ENCODE measurements around the gene STX1B. TPM values are rescaled to one million over a fixed set of nuclear protein-coding genes. Genes with fewer than 3 reads are reported as not detected.
A peak's percentile ranks its signal among the peaks of the same experiment; 100 is the strongest.

Gene STX1B
- total RNA-seq, 1 experiment from 2014 or later = 3.9 TPM

DNA sequence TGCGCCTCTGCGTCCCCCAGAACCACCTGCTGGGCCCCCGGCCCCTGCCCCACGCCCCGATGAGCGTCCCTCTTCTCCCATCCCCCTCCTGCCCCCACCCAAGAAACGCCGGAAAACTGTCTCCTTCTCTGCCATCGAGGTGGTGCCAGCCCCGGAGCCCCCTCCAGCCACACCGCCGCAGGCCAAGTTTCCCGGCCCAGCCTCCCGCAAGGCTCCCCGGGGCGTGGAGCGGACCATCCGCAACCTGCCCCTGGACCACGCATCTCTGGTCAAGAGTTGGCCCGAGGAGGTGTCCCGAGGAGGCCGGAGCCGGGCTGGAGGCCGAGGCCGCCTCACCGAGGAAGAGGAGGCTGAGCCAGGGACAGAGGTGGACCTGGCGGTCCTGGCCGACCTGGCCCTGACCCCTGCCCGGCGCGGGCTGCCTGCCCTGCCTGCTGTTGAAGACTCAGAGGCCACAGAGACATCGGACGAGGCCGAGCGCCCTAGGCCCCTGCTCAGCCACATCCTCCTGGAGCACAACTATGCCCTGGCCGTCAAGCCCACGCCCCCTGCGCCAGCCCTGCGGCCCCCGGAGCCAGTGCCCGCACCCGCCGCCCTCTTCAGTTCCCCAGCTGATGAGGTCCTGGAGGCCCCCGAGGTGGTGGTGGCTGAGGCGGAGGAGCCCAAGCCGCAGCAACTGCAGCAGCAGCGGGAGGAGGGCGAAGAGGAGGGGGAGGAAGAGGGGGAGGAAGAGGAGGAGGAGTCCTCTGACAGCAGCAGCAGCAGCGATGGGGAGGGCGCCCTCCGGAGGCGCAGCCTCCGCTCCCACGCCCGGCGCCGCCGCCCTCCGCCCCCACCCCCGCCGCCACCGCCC is 31.0 kb downstream of the STX1B start:
- H3F3A ChIP-seq (ENCODE audit: insufficient read depth, low read depth) = peaks cover 23% of the 10 kb centered on the region; the same call in 1 of the 2 replicates
- intact Hi-C loops (cut with micrococcal nuclease; ENCODE audit: unreplicated experiment) = no loop called here
- POLR2A ChIA-PET (ENCODE audit: unreplicated experiment) = no interaction called here
- BruUV-seq (replicated peaks) = no TSS peak
- peak in 1 of 2 experiments; percentile 21 for DNase-seq
- no peaks in the 10 kb centered on the region for H3K27me3 ChIP-seq (ENCODE audit: insufficient read depth, low read depth)
- no peak for TF ChIP-seq EZH2 (IDR thresholded peaks at IDR 0.05; ENCODE audit: low read depth)
- TF ChIP-seq, protein P1, sequence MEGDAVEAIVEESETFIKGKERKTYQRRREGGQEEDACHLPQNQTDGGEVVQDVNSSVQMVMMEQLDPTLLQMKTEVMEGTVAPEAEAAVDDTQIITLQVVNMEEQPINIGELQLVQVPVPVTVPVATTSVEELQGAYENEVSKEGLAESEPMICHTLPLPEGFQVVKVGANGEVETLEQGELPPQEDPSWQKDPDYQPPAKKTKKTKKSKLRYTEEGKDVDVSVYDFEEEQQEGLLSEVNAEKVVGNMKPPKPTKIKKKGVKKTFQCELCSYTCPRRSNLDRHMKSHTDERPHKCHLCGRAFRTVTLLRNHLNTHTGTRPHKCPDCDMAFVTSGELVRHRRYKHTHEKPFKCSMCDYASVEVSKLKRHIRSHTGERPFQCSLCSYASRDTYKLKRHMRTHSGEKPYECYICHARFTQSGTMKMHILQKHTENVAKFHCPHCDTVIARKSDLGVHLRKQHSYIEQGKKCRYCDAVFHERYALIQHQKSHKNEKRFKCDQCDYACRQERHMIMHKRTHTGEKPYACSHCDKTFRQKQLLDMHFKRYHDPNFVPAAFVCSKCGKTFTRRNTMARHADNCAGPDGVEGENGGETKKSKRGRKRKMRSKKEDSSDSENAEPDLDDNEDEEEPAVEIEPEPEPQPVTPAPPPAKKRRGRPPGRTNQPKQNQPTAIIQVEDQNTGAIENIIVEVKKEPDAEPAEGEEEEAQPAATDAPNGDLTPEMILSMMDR (conservative IDR thresholded peaks at IDR 0.05) = no peak
- no peaks in the 10 kb centered on the region for H3K79me2 ChIP-seq (ENCODE audit: low read depth)
- no peaks in the 10 kb centered on the region for H3K4me1 ChIP-seq (replicated peaks; ENCODE audit: insufficient read depth)
- H3K36me3 ChIP-seq (ENCODE audit: low read depth) = peaks cover 7% of the 10 kb centered on the region; the same call in 1 of the 2 replicates
- no peaks in the 10 kb centered on the region for H3K9me2 ChIP-seq (ENCODE audit: insufficient read depth)
- H3K4me3 ChIP-seq = no peak overlapping the region
- peaks cover 11% of the 10 kb centered on the region for H4K20me1 ChIP-seq (ENCODE audit: insufficient read depth)
- H3K27ac ChIP-seq = no peak overlapping the region
- H3K4me2 ChIP-seq = no peak overlapping the region
- no peak overlapping the region for H2AFZ ChIP-seq
- H3K9me3 ChIP-seq (ENCODE audit: insufficient read depth, low read depth) = no peaks in the 10 kb centered on the region
- CTCF ChIA-PET = interaction anchor here (0.7 kb wide), 1 partner anchor 90 kb away, joined by 3 read pairs; no protein-coding TSS in a partner anchor

DNA sequence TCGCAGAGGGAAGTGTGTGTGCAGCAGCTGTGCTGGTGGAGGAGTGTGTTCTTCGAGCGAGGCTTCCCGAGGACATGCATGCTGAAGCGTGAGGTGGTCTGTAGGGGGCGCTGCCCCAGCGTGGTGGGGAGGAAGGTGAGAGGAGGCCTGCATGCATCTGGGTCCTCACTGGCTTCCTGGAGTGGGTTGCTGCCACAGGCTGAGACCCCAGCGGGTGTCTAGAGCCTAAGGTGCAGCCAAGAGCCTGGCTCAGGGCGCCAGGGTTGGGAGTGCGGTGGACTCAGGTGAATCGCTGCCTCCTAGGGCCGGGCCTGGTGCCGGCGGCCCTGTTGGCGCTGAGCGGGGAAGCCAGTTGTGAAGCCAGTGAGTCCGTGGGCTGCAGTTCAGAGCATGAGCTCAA is 32.9 kb downstream of the STX1B start:
- no peak overlapping the region for H3K27ac ChIP-seq
- H3K4me1 ChIP-seq (replicated peaks; ENCODE audit: insufficient read depth) = no peaks in the 10 kb centered on the region
- ChIA-PET POLR2A (ENCODE audit: unreplicated experiment) (interaction anchor here (0.6 kb wide), 1 partner anchor 164 kb away, joined by 6 read pairs; no protein-coding TSS in a partner anchor), CTCF (interaction anchor here (0.5 to 0.7 kb wide), 2 partner anchors 46 to 479 kb away, joined by 6 to 9 read pairs; no protein-coding TSS in a partner anchor)
- peaks cover 11% of the 10 kb centered on the region; the same call in 1 of the 2 replicates for H4K20me1 ChIP-seq (ENCODE audit: insufficient read depth)
- no peak overlapping the region for H2AFZ ChIP-seq
- no peaks in the 10 kb centered on the region for H3K79me2 ChIP-seq (ENCODE audit: low read depth)
- BruUV-seq (replicated peaks) = no TSS peak
- H3K36me3 ChIP-seq (ENCODE audit: low read depth) = peaks cover 6% of the 10 kb centered on the region; the same call in 1 of the 2 replicates
- DNase-seq = peak in 1 of 2 experiments; percentile 21
- TF ChIP-seq, protein P1 (conservative IDR thresholded peaks at IDR 0.05) = peak; percentile 54
- no peak for TF ChIP-seq EZH2 (IDR thresholded peaks at IDR 0.05; ENCODE audit: low read depth)
- intact Hi-C loops (cut with micrococcal nuclease; ENCODE audit: unreplicated experiment) = no loop called here
- H3K4me2 ChIP-seq = no peak overlapping the region
- no peak overlapping the region for H3K4me3 ChIP-seq
- no peaks in the 10 kb centered on the region for H3K9me3 ChIP-seq (ENCODE audit: insufficient read depth, low read depth)
- no peaks in the 10 kb centered on the region for H3K27me3 ChIP-seq (ENCODE audit: insufficient read depth, low read depth)
- H3K9me2 ChIP-seq (ENCODE audit: insufficient read depth) = no peaks in the 10 kb centered on the region
- H3F3A ChIP-seq (ENCODE audit: insufficient read depth, low read depth) = peaks cover 6% of the 10 kb centered on the region; the same call in 1 of the 2 replicates

DNA sequence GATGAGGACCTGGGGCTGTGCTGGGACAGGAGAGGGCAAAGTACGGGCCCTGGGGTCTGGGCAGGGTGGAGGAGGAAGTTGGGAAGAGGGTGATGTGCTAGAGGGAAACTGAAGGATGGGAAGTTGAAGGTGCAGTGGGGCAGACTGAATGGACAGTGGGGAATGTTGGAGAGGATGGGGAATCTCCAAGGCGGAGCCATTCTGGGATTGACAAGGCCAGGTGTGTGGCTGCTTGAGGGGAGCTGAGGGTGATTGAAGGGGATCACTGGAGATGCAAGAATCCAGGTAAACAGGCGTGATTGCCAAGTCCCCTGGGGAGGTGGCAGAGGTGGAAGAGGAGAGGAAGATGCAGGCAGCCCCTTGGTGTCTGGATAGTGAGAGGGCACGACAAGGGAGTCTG is 34.0 kb downstream of the STX1B start:
- Histone ChIP-seq H3K9me3 (ENCODE audit: insufficient read depth, low read depth) (no peaks in the 10 kb centered on the region), H3K27me3 (ENCODE audit: insufficient read depth, low read depth) (no peaks in the 10 kb centered on the region), H3K4me3 (no peak overlapping the region), H2AFZ (no peak overlapping the region), H3F3A (ENCODE audit: insufficient read depth, low read depth) (peaks cover 4% of the 10 kb centered on the region; the same call in 1 of the 2 replicates), H4K20me1 (ENCODE audit: insufficient read depth) (peaks cover 11% of the 10 kb centered on the region; the same call in 1 of the 2 replicates), H3K4me1 (replicated peaks; ENCODE audit: insufficient read depth) (no peaks in the 10 kb centered on the region), H3K36me3 (ENCODE audit: low read depth) (peaks cover 13% of the 10 kb centered on the region), H3K27ac (no peak overlapping the region), H3K9me2 (ENCODE audit: insufficient read depth) (no peaks in the 10 kb centered on the region), H3K79me2 (ENCODE audit: low read depth) (no peaks in the 10 kb centered on the region), H3K4me2 (no peak overlapping the region)
- intact Hi-C loops (cut with micrococcal nuclease; ENCODE audit: unreplicated experiment) = no loop called here
- no TSS peak for BruUV-seq (replicated peaks)
- no peak for TF ChIP-seq EZH2 (IDR thresholded peaks at IDR 0.05; ENCODE audit: low read depth)
- TF ChIP-seq, protein P1 (conservative IDR thresholded peaks at IDR 0.05) = no peak
- ChIA-PET CTCF (no interaction called here), POLR2A (ENCODE audit: unreplicated experiment) (no interaction called here)
- no peak for DNase-seq
